ENCODE data around the gene HOXA9.
A peak's percentile ranks its signal among the peaks of the same experiment; 100 is the strongest.

HOXA9 gene

GRCh38 chr7:27143950-27144780 lies 21.2 kb downstream of the HOXA9 start (continued):
- TF ChIP-seq ZNF280D (tag by site-specific recombination; IDR thresholded peaks at IDR 0.05): no peak
- TF ChIP-seq, protein P1, sequence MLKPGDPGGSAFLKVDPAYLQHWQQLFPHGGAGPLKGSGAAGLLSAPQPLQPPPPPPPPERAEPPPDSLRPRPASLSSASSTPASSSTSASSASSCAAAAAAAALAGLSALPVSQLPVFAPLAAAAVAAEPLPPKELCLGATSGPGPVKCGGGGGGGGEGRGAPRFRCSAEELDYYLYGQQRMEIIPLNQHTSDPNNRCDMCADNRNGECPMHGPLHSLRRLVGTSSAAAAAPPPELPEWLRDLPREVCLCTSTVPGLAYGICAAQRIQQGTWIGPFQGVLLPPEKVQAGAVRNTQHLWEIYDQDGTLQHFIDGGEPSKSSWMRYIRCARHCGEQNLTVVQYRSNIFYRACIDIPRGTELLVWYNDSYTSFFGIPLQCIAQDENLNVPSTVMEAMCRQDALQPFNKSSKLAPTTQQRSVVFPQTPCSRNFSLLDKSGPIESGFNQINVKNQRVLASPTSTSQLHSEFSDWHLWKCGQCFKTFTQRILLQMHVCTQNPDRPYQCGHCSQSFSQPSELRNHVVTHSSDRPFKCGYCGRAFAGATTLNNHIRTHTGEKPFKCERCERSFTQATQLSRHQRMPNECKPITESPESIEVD (tag by site-specific recombination; IDR thresholded peaks at IDR 0.05): peak; percentile 93
- peak; percentile 88 for TF ChIP-seq TSHZ1 (tag by site-specific recombination; IDR thresholded peaks at IDR 0.05; ENCODE audit: borderline replicate concordance)
- TF ChIP-seq SP3 (tag by site-specific recombination; IDR thresholded peaks at IDR 0.05): peak; percentile 7; the same call in 1 of the 2 replicates
- TF ChIP-seq, protein P2, sequence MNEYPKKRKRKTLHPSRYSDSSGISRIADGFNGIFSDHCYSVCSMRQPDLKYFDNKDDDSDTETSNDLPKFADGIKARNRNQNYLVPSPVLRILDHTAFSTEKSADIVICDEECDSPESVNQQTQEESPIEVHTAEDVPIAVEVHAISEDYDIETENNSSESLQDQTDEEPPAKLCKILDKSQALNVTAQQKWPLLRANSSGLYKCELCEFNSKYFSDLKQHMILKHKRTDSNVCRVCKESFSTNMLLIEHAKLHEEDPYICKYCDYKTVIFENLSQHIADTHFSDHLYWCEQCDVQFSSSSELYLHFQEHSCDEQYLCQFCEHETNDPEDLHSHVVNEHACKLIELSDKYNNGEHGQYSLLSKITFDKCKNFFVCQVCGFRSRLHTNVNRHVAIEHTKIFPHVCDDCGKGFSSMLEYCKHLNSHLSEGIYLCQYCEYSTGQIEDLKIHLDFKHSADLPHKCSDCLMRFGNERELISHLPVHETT (tag by site-specific recombination; IDR thresholded peaks at IDR 0.05): peak; percentile 15; the same call in 1 of the 2 replicates
- TF ChIP-seq ZNF140 (tag by site-specific recombination; IDR thresholded peaks at IDR 0.05): no peak
- 0 out of 2 replicates have a peak, but pooled peaks have one; percentile 15 for TF ChIP-seq ZNF366 (tag by site-specific recombination; conservative IDR thresholded peaks at IDR 0.05)
- no peak for TF ChIP-seq ZNF132 (tag by site-specific recombination; IDR thresholded peaks at IDR 0.05; ENCODE audit: borderline replicate concordance)
- peak; percentile 70; the same call in 1 of the 2 replicates for TF ChIP-seq ZNF660 (tag by site-specific recombination; IDR thresholded peaks at IDR 0.05)
- 0 out of 2 replicates have a peak, but pooled peaks have one; percentile 19 for TF ChIP-seq ZIC2 (tag by site-specific recombination; IDR thresholded peaks at IDR 0.05)
- TF ChIP-seq, protein P3, sequence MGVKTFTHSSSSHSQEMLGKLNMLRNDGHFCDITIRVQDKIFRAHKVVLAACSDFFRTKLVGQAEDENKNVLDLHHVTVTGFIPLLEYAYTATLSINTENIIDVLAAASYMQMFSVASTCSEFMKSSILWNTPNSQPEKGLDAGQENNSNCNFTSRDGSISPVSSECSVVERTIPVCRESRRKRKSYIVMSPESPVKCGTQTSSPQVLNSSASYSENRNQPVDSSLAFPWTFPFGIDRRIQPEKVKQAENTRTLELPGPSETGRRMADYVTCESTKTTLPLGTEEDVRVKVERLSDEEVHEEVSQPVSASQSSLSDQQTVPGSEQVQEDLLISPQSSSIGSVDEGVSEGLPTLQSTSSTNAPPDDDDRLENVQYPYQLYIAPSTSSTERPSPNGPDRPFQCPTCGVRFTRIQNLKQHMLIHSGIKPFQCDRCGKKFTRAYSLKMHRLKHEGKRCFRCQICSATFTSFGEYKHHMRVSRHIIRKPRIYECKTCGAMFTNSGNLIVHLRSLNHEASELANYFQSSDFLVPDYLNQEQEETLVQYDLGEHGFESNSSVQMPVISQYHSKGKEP (tag by site-specific recombination; IDR thresholded peaks at IDR 0.05): peak; percentile 96
- TF ChIP-seq FEZF1 (tag by site-specific recombination; IDR thresholded peaks at IDR 0.05): peak; percentile 76
- TF ChIP-seq ZNF184 (tag by site-specific recombination; IDR thresholded peaks at IDR 0.05): peak; percentile 13; the same call in 1 of the 2 replicates
- TF ChIP-seq ZEB2 (tag by site-specific recombination; IDR thresholded peaks at IDR 0.05): no peak
- peak; percentile 59 for TF ChIP-seq ZNF341 (tag by site-specific recombination; IDR thresholded peaks at IDR 0.05; ENCODE audit: low read depth)
- TF ChIP-seq ZNF654 (tag by site-specific recombination; IDR thresholded peaks at IDR 0.05; ENCODE audit: low read depth): peak; percentile 42; the same call in 1 of the 2 replicates
- TF ChIP-seq ZNF169 (tag by site-specific recombination; IDR thresholded peaks at IDR 0.05): no peak
- TF ChIP-seq TRIM28 (IDR thresholded peaks at IDR 0.05; ENCODE audit: borderline replicate concordance, low read length): 0 out of 2 replicates have a peak, but pooled peaks have one; percentile 38
- TF ChIP-seq ZNF501 (tag by site-specific recombination; IDR thresholded peaks at IDR 0.05): 0 out of 2 replicates have a peak, but pooled peaks have one; percentile 35
- no peak for TF ChIP-seq ZNF658 (tag by site-specific recombination; IDR thresholded peaks at IDR 0.05)
- TF ChIP-seq ZFP69B (tag by site-specific recombination; IDR thresholded peaks at IDR 0.05): no peak
- TF ChIP-seq ZNF624 (tag by site-specific recombination; IDR thresholded peaks at IDR 0.05): no peak
- 0 out of 2 replicates have a peak, but pooled peaks have one; percentile 8 for TF ChIP-seq ZNF596 (tag by site-specific recombination; IDR thresholded peaks at IDR 0.05)
- TF ChIP-seq PRDM4 (tag by site-specific recombination; IDR thresholded peaks at IDR 0.05): peak; percentile 73
- peak; percentile 30; the same call in 1 of the 2 replicates for TF ChIP-seq IKZF3 (tag by site-specific recombination; IDR thresholded peaks at IDR 0.05)
